HUES48 (cell line): Measurements from ENCODE around the gene UBC.

Source experiments
- H3K27ac ChIP-seq: one replicate; pipeline ENCODE4 v1.7.0; 2013; ENCODE audit warnings: low read depth, low read length, inconsistent platforms
- H3K27me3 ChIP-seq: 2 replicates; pipeline ENCODE4 v1.6.1; 2013; ENCODE audit warnings: mild to moderate bottlenecking, low read length; ENCODE audit not compliant: control insufficient read depth, insufficient read depth
- H3K36me3 ChIP-seq: 2 replicates; pipeline ENCODE4 v1.6.1; 2013; ENCODE audit warnings: low read length; ENCODE audit not compliant: control insufficient read depth, insufficient read depth
- H3K4me1 ChIP-seq: 2 replicates; pipeline ENCODE4 v1.6.1; 2013; ENCODE audit warnings: mild to moderate bottlenecking, low read length; ENCODE audit not compliant: control insufficient read depth, insufficient read depth
- H3K4me3 ChIP-seq: 2 replicates; pipeline ENCODE4 v1.5.1; 2013; ENCODE audit warnings: mild to moderate bottlenecking, low read depth, low read length
- H3K9ac ChIP-seq: 2 replicates; pipeline ENCODE4 v1.6.1; 2013; ENCODE audit warnings: mild to moderate bottlenecking, low read depth, low read length, moderate library complexity
- H3K9me3 ChIP-seq: 2 replicates; pipeline ENCODE4 v1.6.1; 2013; ENCODE audit warnings: low read length; ENCODE audit not compliant: control insufficient read depth, insufficient read depth

Gene UBC

DNA sequence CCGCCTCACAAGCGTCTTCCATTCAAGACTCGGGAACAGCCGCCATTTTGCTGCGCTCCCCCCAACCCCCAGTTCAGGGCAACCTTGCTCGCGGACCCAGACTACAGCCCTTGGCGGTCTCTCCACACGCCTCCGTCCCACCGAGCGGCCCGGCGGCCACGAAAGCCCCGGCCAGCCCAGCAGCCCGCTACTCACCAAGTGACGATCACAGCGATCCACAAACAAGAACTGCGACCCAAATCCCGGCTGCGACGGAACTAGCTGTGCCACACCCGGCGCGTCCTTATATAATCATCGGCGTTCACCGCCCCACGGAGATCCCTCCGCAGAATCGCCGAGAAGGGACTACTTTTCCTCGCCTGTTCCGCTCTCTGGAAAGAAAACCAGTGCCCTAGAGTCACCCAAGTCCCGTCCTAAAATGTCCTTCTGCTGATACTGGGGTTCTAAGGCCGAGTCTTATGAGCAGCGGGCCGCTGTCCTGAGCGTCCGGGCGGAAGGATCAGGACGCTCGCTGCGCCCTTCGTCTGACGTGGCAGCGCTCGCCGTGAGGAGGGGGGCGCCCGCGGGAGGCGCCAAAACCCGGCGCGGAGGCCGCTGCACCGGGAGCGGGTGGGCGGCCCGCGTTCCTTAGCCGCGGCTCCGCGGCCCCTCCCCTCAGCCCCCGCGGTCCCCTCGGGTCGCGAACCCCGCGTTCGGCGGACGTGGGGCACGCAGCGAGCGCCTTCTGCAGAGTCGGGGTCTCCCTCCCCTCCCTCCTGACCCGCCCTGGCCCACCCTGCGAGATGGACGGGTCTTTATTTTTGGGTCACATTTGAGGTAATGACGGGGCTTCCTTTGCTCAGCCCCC lies at the start of gene UBC:
Gene UBC (minus strand): TSS at position 259 of the 847 bp plus-strand sequence. CDS start 879 bp downstream, outside the sequence.
- Histone ChIP-seq H3K27me3 (no peaks in the 10 kb centered on the region), H3K27ac (peak within 1 kb of the TSS; percentile 99), H3K4me3 (peak within 1 kb of the TSS; percentile 91), H3K36me3 (peaks cover 27% of the 10 kb centered on the region), H3K9me3 (no peaks in the 10 kb centered on the region), H3K9ac (peak within 1 kb of the TSS; percentile 100), H3K4me1 (peaks cover 38% of the 10 kb centered on the region)

DNA sequence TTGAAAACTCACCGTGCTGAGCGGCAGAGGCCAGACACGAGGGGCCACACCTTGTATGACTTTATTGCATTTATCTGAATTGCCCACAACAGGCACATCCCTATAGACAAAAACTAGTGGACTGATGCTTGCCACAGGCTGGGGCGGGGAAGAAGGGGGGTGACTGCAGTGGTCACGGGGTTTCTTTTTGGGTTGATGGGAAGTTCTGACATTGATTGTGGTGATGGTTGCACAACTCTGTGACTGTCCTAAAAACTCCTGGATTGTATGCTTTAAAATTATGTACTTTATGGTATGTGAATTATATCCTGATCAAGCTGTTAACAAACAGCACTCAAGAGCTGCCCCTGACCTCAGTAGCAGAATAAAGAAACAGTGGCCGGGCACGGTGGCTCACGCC lies 48.8 kb upstream of the UBC start:
- Histone ChIP-seq H3K4me1 (no peaks in the 10 kb centered on the region), H3K4me3 (no peak overlapping the region), H3K9me3 (no peaks in the 10 kb centered on the region), H3K27ac (no peak overlapping the region), H3K36me3 (peaks cover 83% of the 10 kb centered on the region), H3K27me3 (no peaks in the 10 kb centered on the region), H3K9ac (no peak overlapping the region)

DNA sequence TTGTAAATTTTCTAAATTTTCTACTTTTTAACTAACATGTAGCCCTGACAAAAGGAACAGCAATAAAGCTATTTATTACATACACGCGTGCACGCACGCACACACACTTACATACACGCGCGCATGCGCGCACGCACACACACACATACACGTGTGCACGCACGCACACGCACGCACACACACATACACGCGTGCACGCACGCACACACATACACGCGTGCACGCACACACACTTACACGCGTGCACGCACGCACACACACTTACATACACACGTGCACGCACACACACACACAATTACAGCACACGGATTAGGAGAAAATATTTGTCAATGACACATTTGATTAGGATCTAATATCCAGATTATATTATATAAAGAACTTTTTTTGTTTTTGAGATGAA lies 46.6 kb upstream of the UBC start:
- no peaks in the 10 kb centered on the region for H3K4me1 ChIP-seq
- no peak overlapping the region for H3K27ac ChIP-seq
- peaks cover 83% of the 10 kb centered on the region for H3K36me3 ChIP-seq
- no peak overlapping the region for H3K9ac ChIP-seq
- H3K4me3 ChIP-seq = no peak overlapping the region
- no peaks in the 10 kb centered on the region for H3K9me3 ChIP-seq
- H3K27me3 ChIP-seq = no peaks in the 10 kb centered on the region

DNA sequence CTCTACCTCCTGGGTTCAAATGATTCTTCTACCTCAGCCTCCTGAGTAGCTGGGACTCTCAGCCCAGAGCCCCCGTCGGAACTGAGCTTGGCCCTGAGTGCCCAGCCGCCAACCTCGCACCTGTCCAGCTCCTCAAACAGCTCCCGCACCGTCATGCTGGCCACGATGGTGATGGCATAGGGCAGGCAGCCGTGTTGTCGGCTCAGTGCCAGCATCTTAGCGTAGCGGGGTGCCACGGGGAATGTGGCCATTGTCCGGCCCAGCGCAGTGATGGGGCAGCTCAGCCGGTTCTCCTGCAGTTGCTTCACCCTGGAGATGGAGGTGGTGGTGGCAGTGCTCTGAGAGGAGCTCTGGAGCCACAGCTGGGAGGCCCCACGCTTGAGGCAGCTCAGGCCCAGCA lies 42.1 kb upstream of the UBC start:
- Histone ChIP-seq H3K36me3 (peaks cover 85% of the 10 kb centered on the region), H3K27me3 (no peaks in the 10 kb centered on the region)

GRCh38 chr12:124954771-124955170 lies 40.3 kb upstream of the UBC start:
- Histone ChIP-seq H3K4me3 (no peak overlapping the region), H3K27ac (no peak overlapping the region), H3K9ac (no peak overlapping the region), H3K36me3 (peaks cover 85% of the 10 kb centered on the region), H3K4me1 (no peaks in the 10 kb centered on the region), H3K27me3 (no peaks in the 10 kb centered on the region), H3K9me3 (no peaks in the 10 kb centered on the region)

More for the DNA sequence above, 42.1 kb upstream of the UBC start:
- H3K27ac ChIP-seq = no peak overlapping the region
- H3K9ac ChIP-seq = no peak overlapping the region
- no peaks in the 10 kb centered on the region for H3K4me1 ChIP-seq
- no peak overlapping the region for H3K4me3 ChIP-seq
- H3K9me3 ChIP-seq = no peaks in the 10 kb centered on the region

GRCh38 chr12:124953689-124954405 lies 39.4 kb upstream of the UBC start:
- no peaks in the 10 kb centered on the region for H3K27me3 ChIP-seq
- no peak overlapping the region for H3K27ac ChIP-seq
- no peak overlapping the region for H3K4me3 ChIP-seq
- H3K36me3 ChIP-seq = peaks cover 89% of the 10 kb centered on the region
- H3K9me3 ChIP-seq = no peaks in the 10 kb centered on the region
- no peak overlapping the region for H3K9ac ChIP-seq
- no peaks in the 10 kb centered on the region for H3K4me1 ChIP-seq

GRCh38 chr12:124952801-124953200 lies 38.4 kb upstream of the UBC start:
- peak overlapping the region; percentile 28 for H3K27ac ChIP-seq
- H3K9me3 ChIP-seq = no peaks in the 10 kb centered on the region
- H3K9ac ChIP-seq = no peak overlapping the region; the same call in 1 of the 2 replicates
- H3K36me3 ChIP-seq = peaks cover 89% of the 10 kb centered on the region
- no peaks in the 10 kb centered on the region for H3K4me1 ChIP-seq
- no peaks in the 10 kb centered on the region for H3K27me3 ChIP-seq
- no peak overlapping the region for H3K4me3 ChIP-seq

- peaks cover 91% of the 10 kb centered on the region for H3K36me3 ChIP-seq
- no peaks in the 10 kb centered on the region for H3K27me3 ChIP-seq
- H3K27ac ChIP-seq = no peak overlapping the region
- no peaks in the 10 kb centered on the region for H3K4me1 ChIP-seq
- H3K9ac ChIP-seq = no peak overlapping the region
- no peaks in the 10 kb centered on the region for H3K9me3 ChIP-seq
- no peak overlapping the region for H3K4me3 ChIP-seq
Observed at GRCh38 chr12:124952295-124952694, 37.8 kb upstream of the UBC start.

DNA sequence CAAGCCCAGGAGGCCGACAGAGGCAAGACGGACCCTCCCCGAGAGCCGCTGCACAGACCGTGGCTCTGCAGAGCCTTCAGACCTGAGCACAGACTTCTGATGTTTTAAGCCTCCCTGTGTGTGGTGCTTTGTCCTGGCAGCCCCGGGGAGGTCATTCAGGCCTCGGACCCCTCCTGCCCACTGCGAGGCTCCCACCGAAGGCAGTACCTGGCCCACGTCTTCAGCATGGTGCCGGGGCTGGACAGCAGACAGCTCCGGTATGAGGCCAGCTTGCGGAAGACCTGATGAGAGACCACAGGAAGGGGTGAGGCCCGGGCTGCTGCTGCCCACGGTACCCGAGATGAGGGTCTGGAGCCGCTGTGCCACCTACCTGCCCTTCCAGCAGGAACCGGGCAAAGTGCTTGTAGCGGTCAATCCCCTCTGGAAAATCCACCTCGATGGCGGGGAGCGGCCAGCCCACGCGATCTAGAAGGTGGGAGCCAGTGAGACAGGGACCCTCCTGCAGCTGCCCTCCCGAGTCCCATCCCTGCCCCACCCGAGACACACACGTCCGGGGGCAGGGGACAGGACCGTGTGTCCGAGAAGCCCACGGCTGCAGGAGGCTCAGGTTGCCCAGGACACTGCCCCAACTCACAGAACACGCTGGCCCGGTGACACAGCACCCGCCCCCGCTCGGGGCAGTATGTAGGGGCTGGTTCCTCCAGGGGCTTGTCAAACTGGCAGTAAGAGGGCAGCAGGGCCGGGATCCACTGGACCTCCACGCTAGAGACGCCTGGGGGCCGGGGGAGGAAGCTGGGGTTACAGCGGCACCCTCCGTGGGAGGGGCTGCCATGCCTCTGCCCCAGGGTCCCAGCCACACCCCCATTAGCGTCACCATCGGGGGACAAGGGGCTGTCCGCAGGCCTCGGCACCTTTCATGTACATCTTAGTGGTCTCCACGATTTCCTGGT lies 35.6 kb upstream of the UBC start:
- no peaks in the 10 kb centered on the region for H3K4me1 ChIP-seq
- no peak overlapping the region for H3K9ac ChIP-seq
- H3K27me3 ChIP-seq = no peaks in the 10 kb centered on the region
- peaks cover 84% of the 10 kb centered on the region for H3K36me3 ChIP-seq
- no peak overlapping the region for H3K4me3 ChIP-seq
- H3K9me3 ChIP-seq = no peaks in the 10 kb centered on the region
- no peak overlapping the region for H3K27ac ChIP-seq

- no peak overlapping the region for H3K4me3 ChIP-seq
- H3K27me3 ChIP-seq = no peaks in the 10 kb centered on the region
- H3K27ac ChIP-seq = no peak overlapping the region
- H3K9ac ChIP-seq = no peak overlapping the region
- no peaks in the 10 kb centered on the region for H3K4me1 ChIP-seq
- H3K9me3 ChIP-seq = no peaks in the 10 kb centered on the region
- H3K36me3 ChIP-seq = peaks cover 75% of the 10 kb centered on the region
Observed at GRCh38 chr12:124949066-124949465, 34.6 kb upstream of the UBC start.
